ENCODE measurements around the gene LIPC. TPM values are rescaled to one million over a fixed set of nuclear protein-coding genes. Genes with fewer than 3 reads are reported as not detected.
"Not testable (repeated sequence)": the region's sequence is repeated elsewhere in the genome, so short reads cannot be mapped to it uniquely, and the experiment has no call there.

The LIPC gene
- polyA plus RNA-seq, 1 donor (not counting 4 experiments of a cell fraction or from before 2014, with no cell fraction given) = not detected

- dilution Hi-C loops (cut with MboI; ENCODE audit: extremely low pct_ligation_motif_present, low sequenced_read_pairs) = no loop called here
These were observed 171.0 kb downstream of the LIPC start for GRCh38 chr15:58602823-58603222.

GRCh38 chr15:58603927-58604326 lies 172.1 kb downstream of the LIPC start:
- H3K9me1 ChIP-seq (ENCODE audit: control insufficient read depth, extremely low read depth, insufficient read depth, low read length); FAIRE-seq; DNase-seq (ENCODE audit: low read depth, low spot score); H3K4me1 ChIP-seq (ENCODE audit: control insufficient read depth, extremely low read depth, insufficient read depth, low read length); H4K20me1 ChIP-seq (ENCODE audit: control insufficient read depth, extremely low read depth, insufficient read depth, low read length); H3K27me3 ChIP-seq (ENCODE audit: control insufficient read depth, extremely low read depth, insufficient read depth, low read length); H3K27ac ChIP-seq (ENCODE audit: control insufficient read depth, insufficient read depth, low read length); H2AFZ ChIP-seq (ENCODE audit: control insufficient read depth, low read length); H3K9me3 ChIP-seq (ENCODE audit: control insufficient read depth, low read depth, low read length); H3K79me2 ChIP-seq (ENCODE audit: control insufficient read depth, insufficient read depth, low read length); H3K4me3 ChIP-seq (ENCODE audit: control insufficient read depth in 2 of 3, extremely low read depth in 1 of 3, insufficient read depth in 2 of 3, low read depth in 1 of 3, low read length in 3 of 3); H3K9ac ChIP-seq (ENCODE audit: control insufficient read depth, extremely low read depth, insufficient read depth, low read length); H3K4me2 ChIP-seq (ENCODE audit: control insufficient read depth, extremely low read depth, insufficient read depth, low read depth, low read length); dilution Hi-C loops (cut with MboI; ENCODE audit: extremely low pct_ligation_motif_present, low sequenced_read_pairs): not testable (repeated sequence)
- H3K36me3 ChIP-seq (ENCODE audit: control insufficient read depth in 2 of 2, extremely low read depth in 1 of 2, insufficient read depth in 2 of 2, low read length in 2 of 2) = peaks cover 0 to 12% of the 10 kb centered on the region in 2 experiments

More at GRCh38 chr15:58602823-58603222, 171.0 kb downstream of the LIPC start:
- no peak for FAIRE-seq
- DNase-seq (ENCODE audit: low read depth, low spot score) = no peak
- H3K27me3 ChIP-seq (ENCODE audit: control insufficient read depth, extremely low read depth, insufficient read depth, low read length) = no peaks in the 10 kb centered on the region
- no peak overlapping the region for H3K4me2 ChIP-seq (ENCODE audit: control insufficient read depth, extremely low read depth, insufficient read depth, low read depth, low read length)
- H3K4me3 ChIP-seq (ENCODE audit: control insufficient read depth in 2 of 3, extremely low read depth in 1 of 3, insufficient read depth in 2 of 3, low read depth in 1 of 3, low read length in 3 of 3) = no peak overlapping the region
- peaks cover 0 to 12% of the 10 kb centered on the region in 2 experiments for H3K36me3 ChIP-seq (ENCODE audit: control insufficient read depth in 2 of 2, extremely low read depth in 1 of 2, insufficient read depth in 2 of 2, low read length in 2 of 2)
- no peak overlapping the region for H3K27ac ChIP-seq (ENCODE audit: control insufficient read depth, insufficient read depth, low read length)
- no peak for TF ChIP-seq EZH2 (IDR thresholded peaks at IDR 0.05; ENCODE audit: low read length)
- no peak for TF ChIP-seq CTCF (optimal IDR thresholded peaks at IDR 0.05 in 1 of 3, IDR thresholded peaks at IDR 0.05 in 1 of 3, conservative IDR thresholded peaks at IDR 0.05 in 1 of 3; ENCODE audit: extremely low read depth in 1 of 3, insufficient read depth in 2 of 3, low read length in 3 of 3)
- no peaks in the 10 kb centered on the region for H3K79me2 ChIP-seq (ENCODE audit: control insufficient read depth, insufficient read depth, low read length)
- no peak overlapping the region for H3K9ac ChIP-seq (ENCODE audit: control insufficient read depth, extremely low read depth, insufficient read depth, low read length)
- no peaks in the 10 kb centered on the region for H3K4me1 ChIP-seq (ENCODE audit: control insufficient read depth, extremely low read depth, insufficient read depth, low read length)
- no peaks in the 10 kb centered on the region for H3K9me1 ChIP-seq (ENCODE audit: control insufficient read depth, extremely low read depth, insufficient read depth, low read length)
- no peak overlapping the region for H2AFZ ChIP-seq (ENCODE audit: control insufficient read depth, low read length)
- no peaks in the 10 kb centered on the region for H3K9me3 ChIP-seq (ENCODE audit: control insufficient read depth, low read depth, low read length)
- no peaks in the 10 kb centered on the region for H4K20me1 ChIP-seq (ENCODE audit: control insufficient read depth, extremely low read depth, insufficient read depth, low read length)

- DNase-seq (ENCODE audit: low read depth, low spot score) (no peak), FAIRE-seq (no peak)
- Histone ChIP-seq H3K9me3 (ENCODE audit: control insufficient read depth, low read depth, low read length) (no peaks in the 10 kb centered on the region), H3K27ac (ENCODE audit: control insufficient read depth, insufficient read depth, low read length) (no peak overlapping the region), H3K9ac (ENCODE audit: control insufficient read depth, extremely low read depth, insufficient read depth, low read length) (no peak overlapping the region), H3K79me2 (ENCODE audit: control insufficient read depth, insufficient read depth, low read length) (no peaks in the 10 kb centered on the region), H3K9me1 (ENCODE audit: control insufficient read depth, extremely low read depth, insufficient read depth, low read length) (no peaks in the 10 kb centered on the region), H4K20me1 (ENCODE audit: control insufficient read depth, extremely low read depth, insufficient read depth, low read length) (no peaks in the 10 kb centered on the region), H3K27me3 (ENCODE audit: control insufficient read depth, extremely low read depth, insufficient read depth, low read length) (no peaks in the 10 kb centered on the region), H3K4me3 (ENCODE audit: control insufficient read depth in 2 of 3, extremely low read depth in 1 of 3, insufficient read depth in 2 of 3, low read depth in 1 of 3, low read length in 3 of 3) (no peak overlapping the region), H2AFZ (ENCODE audit: control insufficient read depth, low read length) (no peak overlapping the region), H3K4me2 (ENCODE audit: control insufficient read depth, extremely low read depth, insufficient read depth, low read depth, low read length) (no peak overlapping the region), H3K36me3 (ENCODE audit: control insufficient read depth in 2 of 2, extremely low read depth in 1 of 2, insufficient read depth in 2 of 2, low read length in 2 of 2) (peaks cover 0 to 12% of the 10 kb centered on the region in 2 experiments), H3K4me1 (ENCODE audit: control insufficient read depth, extremely low read depth, insufficient read depth, low read length) (no peaks in the 10 kb centered on the region)
- dilution Hi-C loops (cut with MboI; ENCODE audit: extremely low pct_ligation_motif_present, low sequenced_read_pairs) = no loop called here
- TF ChIP-seq EZH2 (IDR thresholded peaks at IDR 0.05; ENCODE audit: low read length) = no peak
- TF ChIP-seq CTCF (optimal IDR thresholded peaks at IDR 0.05 in 1 of 3, IDR thresholded peaks at IDR 0.05 in 1 of 3, conservative IDR thresholded peaks at IDR 0.05 in 1 of 3; ENCODE audit: extremely low read depth in 1 of 3, insufficient read depth in 2 of 3, low read length in 3 of 3) = no peak
These were observed 172.7 kb downstream of the LIPC start for GRCh38 chr15:58604455-58604923.
